ENCODE measurements around the gene PRR3. TPM values are rescaled to one million over a fixed set of nuclear protein-coding genes. Genes with fewer than 3 reads are reported as not detected.

PRR3 gene
- total and polyA plus RNA-seq, 2 of the 13 experiments (the other 11 are each of a cell fraction or from before 2014, with no cell fraction given) = 14.6 to 21.2 TPM

GRCh38 chr6:30530014-30530413, 27.1 kb upstream of the PRR3 start (continued):
- no peak for TF ChIP-seq ZBTB39 (CRISPR knock-in tag; IDR thresholded peaks at IDR 0.05)
- TF ChIP-seq SRSF4 (IDR thresholded peaks at IDR 0.05; ENCODE audit: low read depth, low read length, poor library complexity, severe bottlenecking) = no peak
- no peak for TF ChIP-seq JUND (CRISPR knock-in tag; IDR thresholded peaks at IDR 0.05)
- no peak for TF ChIP-seq NFKB2 (CRISPR knock-in tag; IDR thresholded peaks at IDR 0.05; ENCODE audit: borderline replicate concordance)
- 0 out of 2 replicates have a peak, but pooled peaks have one; percentile 40 for TF ChIP-seq NR2F2 (IDR thresholded peaks at IDR 0.05; ENCODE audit: borderline replicate concordance, low read depth)
- TF ChIP-seq ZNF644 (CRISPR knock-in tag; IDR thresholded peaks at IDR 0.05; ENCODE audit: low read depth) = 0 out of 2 replicates have a peak, but pooled peaks have one; percentile 3
- TF ChIP-seq IRF1 (CRISPR knock-in tag; IDR thresholded peaks at IDR 0.05; ENCODE audit: low read depth) = no peak
- TF ChIP-seq GABPB1 (CRISPR knock-in tag; IDR thresholded peaks at IDR 0.05) = no peak
- TF ChIP-seq, protein P1, sequence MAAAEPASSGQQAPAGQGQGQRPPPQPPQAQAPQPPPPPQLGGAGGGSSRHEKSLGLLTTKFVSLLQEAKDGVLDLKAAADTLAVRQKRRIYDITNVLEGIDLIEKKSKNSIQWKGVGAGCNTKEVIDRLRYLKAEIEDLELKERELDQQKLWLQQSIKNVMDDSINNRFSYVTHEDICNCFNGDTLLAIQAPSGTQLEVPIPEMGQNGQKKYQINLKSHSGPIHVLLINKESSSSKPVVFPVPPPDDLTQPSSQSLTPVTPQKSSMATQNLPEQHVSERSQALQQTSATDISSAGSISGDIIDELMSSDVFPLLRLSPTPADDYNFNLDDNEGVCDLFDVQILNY (CRISPR knock-in tag; conservative IDR thresholded peaks at IDR 0.05) = no peak
- no peak for TF ChIP-seq ZFP91 (CRISPR knock-in tag; IDR thresholded peaks at IDR 0.05; ENCODE audit: borderline replicate concordance)
- TF ChIP-seq ZNF468 (CRISPR knock-in tag; IDR thresholded peaks at IDR 0.05) = no peak
- TF ChIP-seq ZNF883 (CRISPR knock-in tag; IDR thresholded peaks at IDR 0.05; ENCODE audit: not compliant biosample characterization) = no peak
- TF ChIP-seq HINFP (CRISPR knock-in tag; IDR thresholded peaks at IDR 0.05; ENCODE audit: low read depth) = 0 out of 2 replicates have a peak, but pooled peaks have one; percentile 14
- TF ChIP-seq REPIN1 (CRISPR knock-in tag; IDR thresholded peaks at IDR 0.05; ENCODE audit: borderline replicate concordance, low read depth) = no peak
- no peak; the same call in 1 of the 2 replicates for TF ChIP-seq TCF7 (IDR thresholded peaks at IDR 0.05; ENCODE audit: low read depth)
- no peak for TF ChIP-seq MED13 (CRISPR knock-in tag; IDR thresholded peaks at IDR 0.05)
- no peak for TF ChIP-seq TMF1 (CRISPR knock-in tag; IDR thresholded peaks at IDR 0.05; ENCODE audit: low read depth)
- TF ChIP-seq RFXANK (CRISPR knock-in tag; IDR thresholded peaks at IDR 0.05) = no peak
- no peak for TF ChIP-seq GATA4 (IDR thresholded peaks at IDR 0.05; ENCODE audit: borderline replicate concordance, low read depth)
- peak; percentile 25 for TF ChIP-seq CEBPG (CRISPR knock-in tag; IDR thresholded peaks at IDR 0.05)
- TF ChIP-seq HDAC1 (CRISPR knock-in tag; IDR thresholded peaks at IDR 0.05) = no peak; the same call in 1 of the 2 replicates
- no peak for TF ChIP-seq KLF11 (CRISPR knock-in tag; IDR thresholded peaks at IDR 0.05)
- no peak for TF ChIP-seq ZFP36L2 (CRISPR knock-in tag; IDR thresholded peaks at IDR 0.05)
- TF ChIP-seq, protein P2, sequence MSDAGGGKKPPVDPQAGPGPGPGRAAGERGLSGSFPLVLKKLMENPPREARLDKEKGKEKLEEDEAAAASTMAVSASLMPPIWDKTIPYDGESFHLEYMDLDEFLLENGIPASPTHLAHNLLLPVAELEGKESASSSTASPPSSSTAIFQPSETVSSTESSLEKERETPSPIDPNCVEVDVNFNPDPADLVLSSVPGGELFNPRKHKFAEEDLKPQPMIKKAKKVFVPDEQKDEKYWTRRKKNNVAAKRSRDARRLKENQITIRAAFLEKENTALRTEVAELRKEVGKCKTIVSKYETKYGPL (CRISPR knock-in tag; IDR thresholded peaks at IDR 0.05) = no peak
